Stimulated activated CD4-positive, alpha-beta T cell treated with anti-CD3 and anti-CD28 coated beads, Interleukin-2, amount 100 ng/mL, for 4 hours (primary cell): ENCODE results near the gene NSUN6.
"Not testable (repeated sequence)": the region's sequence is repeated elsewhere in the genome, so short reads cannot be mapped to it uniquely, and the experiment has no call there.

ENCODE experiments used
- DNase-seq: peaks from one replicate; pipeline ENCODE4 v3.0.0-alpha.2; 2020; ENCODE audit warnings: low read depth

NSUN6 gene

GRCh38 chr10:18608596-18608995 is 42.8 kb downstream of the NSUN6 start:
- DNase-seq = no peak

- DNase-seq = no peak
Measured at GRCh38 chr10:18607503-18608378, 43.6 kb downstream of the NSUN6 start.

- DNase-seq = no peak
Measured at GRCh38 chr10:18606051-18606695, 45.2 kb downstream of the NSUN6 start.

- DNase-seq = no peak
Measured at GRCh38 chr10:18601321-18601720, 50.1 kb downstream of the NSUN6 start.

- DNase-seq = no peak
Measured at GRCh38 chr10:18599392-18599791, 52.0 kb downstream of the NSUN6 start.

GRCh38 chr10:18594574-18595156 is 56.7 kb downstream of the NSUN6 start:
- DNase-seq = no peak

- not testable (repeated sequence) for DNase-seq
Measured at GRCh38 chr10:18591141-18591540, 60.2 kb downstream of the NSUN6 start.

GRCh38 chr10:18586637-18587036 is 64.8 kb downstream of the NSUN6 start:
- DNase-seq = not testable (repeated sequence)

- DNase-seq = no peak
Measured at GRCh38 chr10:18583575-18584270, 67.7 kb downstream of the NSUN6 start.

GRCh38 chr10:18582803-18583202 is 68.6 kb downstream of the NSUN6 start:
- no peak for DNase-seq

GRCh38 chr10:18577823-18578685 is 73.3 kb downstream of the NSUN6 start:
- DNase-seq = no peak

GRCh38 chr10:18576586-18576985 is 74.8 kb downstream of the NSUN6 start:
- DNase-seq = no peak

GRCh38 chr10:18572959-18573561 is 78.3 kb downstream of the NSUN6 start:
- DNase-seq = no peak

- no peak for DNase-seq
Measured at GRCh38 chr10:18571780-18572179, 79.6 kb downstream of the NSUN6 start.

GRCh38 chr10:18571076-18571475 is 80.3 kb downstream of the NSUN6 start:
- no peak for DNase-seq

GRCh38 chr10:18570386-18570785 is 81.0 kb downstream of the NSUN6 start:
- DNase-seq = not testable (repeated sequence)

- DNase-seq = no peak
Measured at GRCh38 chr10:18567343-18567856, 84.0 kb downstream of the NSUN6 start.

- no peak for DNase-seq
Measured at GRCh38 chr10:18566177-18566576, 85.2 kb downstream of the NSUN6 start.

GRCh38 chr10:18565006-18565405 is 86.4 kb downstream of the NSUN6 start:
- no peak for DNase-seq

- DNase-seq = no peak
Measured at GRCh38 chr10:18563003-18563726, 88.2 kb downstream of the NSUN6 start.
